Gastrocnemius medialis (tissue), 4 donors: ENCODE data around the gene GNB1L.

Experiments used
- POLR2A ChIP-seq, 2 donors: fragments of 450-650 bp; IDR thresholded peaks; one replicate each; pipeline ENCODE4 v1.6.1; 2017; ENCODE audit warnings: antibody characterized with exemption in 2 of 2, mild to moderate bottlenecking in 2 of 2, moderate library complexity in 2 of 2
- TF ChIP-seq, protein P1 (sequence below), 5 experiments: fragments of 450-650 bp in 3 of 5; fragments of 200-600 bp in 2 of 5; sonication (generic) in 2 of 5; IDR thresholded peaks in 4 of 5; conservative IDR thresholded peaks in 1 of 5; 1 replicate in 4 of 5; 2 replicates in 1 of 5; pipeline ENCODE4 v1.5.1; 2016 to 2019; ENCODE audit warnings: antibody characterized with exemption in 5 of 5, mild to moderate bottlenecking in 3 of 5, moderate library complexity in 3 of 5

DNA sequence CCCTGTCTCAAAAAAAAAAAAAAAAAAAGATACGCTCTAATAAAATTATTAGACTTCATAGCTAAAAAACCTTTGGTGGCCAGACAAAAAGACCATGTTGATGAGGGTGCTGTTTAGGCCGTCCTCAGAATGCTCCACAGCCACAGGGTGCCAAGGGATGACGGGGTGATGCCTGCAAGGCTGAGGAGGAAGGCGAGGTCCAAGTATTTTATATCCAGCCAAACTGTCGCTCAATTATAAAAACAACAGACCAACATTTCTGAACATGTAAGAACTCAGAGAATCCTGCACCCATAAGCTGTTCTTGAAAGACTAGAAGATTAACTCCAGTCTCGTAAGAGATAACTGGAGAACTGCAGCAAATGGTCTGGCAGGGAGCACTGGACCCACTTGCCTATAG, 64.8 kb downstream of the GNB1L start:
- TF ChIP-seq, protein P1, sequence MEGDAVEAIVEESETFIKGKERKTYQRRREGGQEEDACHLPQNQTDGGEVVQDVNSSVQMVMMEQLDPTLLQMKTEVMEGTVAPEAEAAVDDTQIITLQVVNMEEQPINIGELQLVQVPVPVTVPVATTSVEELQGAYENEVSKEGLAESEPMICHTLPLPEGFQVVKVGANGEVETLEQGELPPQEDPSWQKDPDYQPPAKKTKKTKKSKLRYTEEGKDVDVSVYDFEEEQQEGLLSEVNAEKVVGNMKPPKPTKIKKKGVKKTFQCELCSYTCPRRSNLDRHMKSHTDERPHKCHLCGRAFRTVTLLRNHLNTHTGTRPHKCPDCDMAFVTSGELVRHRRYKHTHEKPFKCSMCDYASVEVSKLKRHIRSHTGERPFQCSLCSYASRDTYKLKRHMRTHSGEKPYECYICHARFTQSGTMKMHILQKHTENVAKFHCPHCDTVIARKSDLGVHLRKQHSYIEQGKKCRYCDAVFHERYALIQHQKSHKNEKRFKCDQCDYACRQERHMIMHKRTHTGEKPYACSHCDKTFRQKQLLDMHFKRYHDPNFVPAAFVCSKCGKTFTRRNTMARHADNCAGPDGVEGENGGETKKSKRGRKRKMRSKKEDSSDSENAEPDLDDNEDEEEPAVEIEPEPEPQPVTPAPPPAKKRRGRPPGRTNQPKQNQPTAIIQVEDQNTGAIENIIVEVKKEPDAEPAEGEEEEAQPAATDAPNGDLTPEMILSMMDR (IDR thresholded peaks at IDR 0.05 in 4 of 5, conservative IDR thresholded peaks at IDR 0.05 in 1 of 5): no peak
- TF ChIP-seq POLR2A (IDR thresholded peaks at IDR 0.05): no peak
